H9 (cell line): Measurements from ENCODE around the gene FXN. TPM values are rescaled to one million over a fixed set of nuclear protein-coding genes. Genes with fewer than 3 reads are reported as not detected.

Experiments
- DNase-seq: peaks from one replicate; pipeline ENCODE4 v3.0.0-alpha.2; 2017
- H2AFZ ChIP-seq: one replicate; pipeline ENCODE4 v1.6.1; 2013; ENCODE audit warnings: mild to moderate bottlenecking, low read length, control low read depth, moderate library complexity
- H2AK5ac ChIP-seq: 2 replicates; pipeline ENCODE4 v1.6.1; 2013; ENCODE audit warnings: low read length, control low read depth, mixed read lengths; ENCODE audit not compliant: insufficient read length
- H2BK120ac ChIP-seq: one replicate; pipeline ENCODE4 v1.6.1; 2013; ENCODE audit warnings: low read depth, mild to moderate bottlenecking, low read length, control low read depth, inconsistent platforms; ENCODE audit not compliant: poor library complexity, severe bottlenecking
- H2BK12ac ChIP-seq: 2 replicates; pipeline ENCODE4 v1.6.1; 2013; ENCODE audit warnings: low read length, control low read depth, mixed read lengths, low read depth; ENCODE audit not compliant: insufficient read length
- H2BK15ac ChIP-seq: 2 replicates; pipeline ENCODE4 v1.6.1; 2013; ENCODE audit warnings: low read depth, low read length, control low read depth
- H2BK20ac ChIP-seq: one replicate; pipeline ENCODE4 v1.6.1; 2013; ENCODE audit warnings: low read depth, mild to moderate bottlenecking, low read length, control low read depth, inconsistent platforms; ENCODE audit not compliant: poor library complexity, severe bottlenecking
- H2BK5ac ChIP-seq: 2 replicates; pipeline ENCODE4 v1.6.1; 2013; ENCODE audit warnings: low read length, control low read depth, mixed read lengths; ENCODE audit not compliant: insufficient read length
- H3K14ac ChIP-seq: 2 replicates; pipeline ENCODE4 v1.6.1; 2013; ENCODE audit warnings: low read length, control low read depth; ENCODE audit not compliant: insufficient read depth
- H3K18ac ChIP-seq: 2 replicates; pipeline ENCODE4 v1.6.1; 2013; ENCODE audit warnings: low read depth, mild to moderate bottlenecking, mixed read lengths, low read length, control low read depth; ENCODE audit not compliant: insufficient read length
- H3K23ac ChIP-seq: 2 replicates; pipeline ENCODE4 v1.6.1; 2013; ENCODE audit warnings: low read length, control low read depth, mixed read lengths, low read depth; ENCODE audit not compliant: insufficient read length
- H3K23me2 ChIP-seq: 2 replicates; pipeline ENCODE4 v1.6.1; 2013; ENCODE audit warnings: low read depth, mild to moderate bottlenecking, mixed read lengths, low read length, control low read depth; ENCODE audit not compliant: insufficient read length, poor library complexity, severe bottlenecking
- H3K27ac ChIP-seq: 2 replicates; pipeline ENCODE4 v1.5.1; 2013; ENCODE audit warnings: low read length, control low read depth, mixed read lengths, low read depth; ENCODE audit not compliant: insufficient read length
- H3K27me3 ChIP-seq: 2 replicates; pipeline ENCODE4 v1.6.1; 2013; ENCODE audit warnings: low read length, control low read depth, inconsistent platforms; ENCODE audit not compliant: insufficient read depth
- H3K4ac ChIP-seq: 2 replicates; pipeline ENCODE4 v1.6.1; 2013; ENCODE audit warnings: low read depth, mild to moderate bottlenecking, control low read depth, inconsistent platforms, low read length, moderate library complexity
- H3K4me1 ChIP-seq: 2 replicates; pipeline ENCODE4 v1.6.1; 2013; ENCODE audit warnings: low read length, control low read depth, inconsistent platforms; ENCODE audit not compliant: insufficient read depth
- H3K4me2 ChIP-seq: 2 replicates; pipeline ENCODE4 v1.6.1; 2013; ENCODE audit warnings: low read length, control low read depth, mixed read lengths; ENCODE audit not compliant: insufficient read length, insufficient read depth
- H3K56ac ChIP-seq: 2 replicates; pipeline ENCODE4 v1.6.1; 2013; ENCODE audit warnings: low read depth, mild to moderate bottlenecking, mixed read lengths, low read length, control low read depth; ENCODE audit not compliant: insufficient read length
- H3K79me1 ChIP-seq: 2 replicates; pipeline ENCODE4 v1.6.1; 2013; ENCODE audit warnings: low read depth, mild to moderate bottlenecking, moderate library complexity, low read length, control low read depth, inconsistent platforms; ENCODE audit not compliant: insufficient read depth, poor library complexity, severe bottlenecking
- H3K79me2 ChIP-seq: 2 replicates; pipeline ENCODE4 v1.6.1; 2013; ENCODE audit warnings: low read length, control low read depth, inconsistent platforms; ENCODE audit not compliant: insufficient read depth
- H3K9ac ChIP-seq: 2 replicates; pipeline ENCODE4 v1.6.1; 2013; ENCODE audit warnings: low read length, control low read depth, mixed read lengths; ENCODE audit not compliant: insufficient read length; ENCODE audit errors: extremely low read depth
- H3K9me3 ChIP-seq: one replicate; pipeline ENCODE4 v1.6.1; 2013; ENCODE audit warnings: low read depth, low read length, inconsistent platforms; ENCODE audit not compliant: control insufficient read depth
- H3T11ph ChIP-seq: one replicate; pipeline ENCODE4 v1.6.1; 2013; ENCODE audit warnings: mild to moderate bottlenecking, low read length, control low read depth, inconsistent platforms
- H4K20me1 ChIP-seq: one replicate; pipeline ENCODE4 v1.6.1; 2013; ENCODE audit not compliant: control insufficient read depth, insufficient read length, insufficient read depth
- H4K5ac ChIP-seq: 2 replicates; pipeline ENCODE4 v1.6.1; 2013; ENCODE audit warnings: low read depth, mild to moderate bottlenecking, mixed read lengths, low read length, control low read depth; ENCODE audit not compliant: insufficient read length
- H4K8ac ChIP-seq: replicated peaks from 2 replicates; pipeline ENCODE4 v1.6.1; 2013; ENCODE audit warnings: low read length, control low read depth, mixed read lengths, low read depth; ENCODE audit not compliant: insufficient read length
- H4K91ac ChIP-seq: 2 replicates; pipeline ENCODE4 v1.6.1; 2013; ENCODE audit warnings: low read depth, mild to moderate bottlenecking, moderate library complexity, mixed read lengths, low read length, control low read depth; ENCODE audit not compliant: insufficient read length
- H3K27ac Mint-ChIP-seq, 3 experiments: 2 replicates in 2 of 3; 3 replicates in 1 of 3; pipeline ENCODE4 v1.8.0; 2020 to 2021; ENCODE audit warnings: mixed read lengths in 3 of 3, mild to moderate bottlenecking in 1 of 3, moderate library complexity in 1 of 3
- H3K27me3 Mint-ChIP-seq: 2 replicates; pipeline ENCODE4 v1.8.0; 2021; ENCODE audit warnings: low read depth, mild to moderate bottlenecking, moderate library complexity, mixed read lengths
- H3K36me3 Mint-ChIP-seq, 3 experiments: 2 replicates in 2 of 3; 3 replicates in 1 of 3; pipeline ENCODE4 v1.8.0; 2020 to 2021; ENCODE audit warnings: low read depth in 3 of 3, mixed read lengths in 3 of 3; ENCODE audit not compliant: insufficient read depth in 1 of 3
- H3K4me1 Mint-ChIP-seq, 2 experiments: 2 replicates each; pipeline ENCODE4 v1.8.0; 2020; ENCODE audit warnings: mixed read lengths in 2 of 2
- H3K4me3 Mint-ChIP-seq, 2 experiments: 2 replicates in 1 of 2; 3 replicates in 1 of 2; pipeline ENCODE4 v1.8.0; 2020 to 2021; ENCODE audit warnings: mild to moderate bottlenecking in 2 of 2, mixed read lengths in 2 of 2, moderate library complexity in 1 of 2
- H3K9me3 Mint-ChIP-seq, 2 experiments: 2 replicates in 1 of 2; 3 replicates in 1 of 2; pipeline ENCODE4 v1.8.0; 2020; ENCODE audit warnings: mild to moderate bottlenecking in 2 of 2, mixed read lengths in 2 of 2, moderate library complexity in 1 of 2
- WGBS: extraction: QIAGEN DNeasy Blood & Tissue Kit; methylation state at CpG from one replicate; pipeline ENCODE4 v1.1.7; 2013; ENCODE audit warnings: missing lambda C conversion rate, low lambda C conversion rate, mixed read lengths; ENCODE audit not compliant: insufficient read length; ENCODE audit errors: extremely low coverage; 5-methylcytosine and 5-hydroxymethylcytosine counted together
- total RNA-seq: library from RNA; stranded (reverse); gene quantifications from 2 replicates; pipeline ENCODE4 v1.2.1, GENCODE V29; 2021
- TF ChIP-seq, protein P1 (sequence below): fragments of 200-600 bp; sonication (generic); conservative IDR thresholded peaks from 3 replicates; pipeline ENCODE4 v1.8.0; 2021; ENCODE audit warnings: antibody characterized with exemption, mild to moderate bottlenecking

FXN gene
- total RNA-seq, 1 experiment from 2014 or later = 34.4 TPM

DNA sequence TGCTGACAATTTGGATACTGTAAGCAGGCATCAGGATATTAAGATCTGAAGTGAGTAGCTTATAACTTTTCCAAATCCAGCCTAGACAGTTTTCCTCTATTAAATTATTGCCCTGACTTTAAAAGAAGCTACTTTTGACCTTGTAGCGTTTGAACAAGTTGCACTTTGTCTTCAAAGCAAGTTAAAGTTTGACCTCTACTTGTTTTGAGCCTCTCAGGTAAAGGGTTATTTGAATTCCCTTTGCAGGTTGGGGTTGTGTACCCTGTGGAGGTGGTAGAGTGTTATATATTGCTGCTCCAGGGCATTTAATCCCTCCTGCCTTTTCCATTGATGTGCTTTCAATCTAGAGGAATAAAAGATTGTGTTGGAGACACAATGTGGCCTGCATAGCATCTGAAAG is 30.1 kb downstream of the FXN start:
- no peaks in the 10 kb centered on the region for H3K79me1 ChIP-seq
- H2AFZ ChIP-seq = no peak overlapping the region
- Mint-ChIP-seq H3K27me3 (no peaks in the 10 kb centered on the region), H3K4me1 (peaks cover 29 to 33% of the 10 kb centered on the region in 2 experiments), H3K4me3 (no peak overlapping the region), H3K9me3 (no peaks in the 10 kb centered on the region), H3K27ac (peak overlapping the region in 2 of 3 experiments; percentile 27 to 81; a peak in 2 of 7 replicates), H3K36me3 (peaks cover 17 to 45% (median 32%) of the 10 kb centered on the region in 3 experiments)
- H3K9me3 ChIP-seq = no peaks in the 10 kb centered on the region
- no peak overlapping the region for H3K56ac ChIP-seq
- no peak overlapping the region for H3K4ac ChIP-seq
- H3T11ph ChIP-seq = no peak overlapping the region
- no peak for DNase-seq
- no peak overlapping the region for H2BK12ac ChIP-seq
- H3K79me2 ChIP-seq = no peaks in the 10 kb centered on the region; the same call in 1 of the 2 replicates
- no peak overlapping the region for H4K5ac ChIP-seq
- no peak overlapping the region for H3K14ac ChIP-seq
- no peak overlapping the region for H3K9ac ChIP-seq
- H4K20me1 ChIP-seq = no peaks in the 10 kb centered on the region
- H3K23ac ChIP-seq = no peak overlapping the region
- no peak overlapping the region for H4K91ac ChIP-seq
- no peak overlapping the region for H3K27ac ChIP-seq
- no CpG with 5 or more reads among the region's 1 CpG for WGBS
- no peak overlapping the region for H3K4me2 ChIP-seq
- H3K4me1 ChIP-seq = peaks cover 10% of the 10 kb centered on the region
- no peaks in the 10 kb centered on the region for H3K23me2 ChIP-seq
- TF ChIP-seq, protein P1, sequence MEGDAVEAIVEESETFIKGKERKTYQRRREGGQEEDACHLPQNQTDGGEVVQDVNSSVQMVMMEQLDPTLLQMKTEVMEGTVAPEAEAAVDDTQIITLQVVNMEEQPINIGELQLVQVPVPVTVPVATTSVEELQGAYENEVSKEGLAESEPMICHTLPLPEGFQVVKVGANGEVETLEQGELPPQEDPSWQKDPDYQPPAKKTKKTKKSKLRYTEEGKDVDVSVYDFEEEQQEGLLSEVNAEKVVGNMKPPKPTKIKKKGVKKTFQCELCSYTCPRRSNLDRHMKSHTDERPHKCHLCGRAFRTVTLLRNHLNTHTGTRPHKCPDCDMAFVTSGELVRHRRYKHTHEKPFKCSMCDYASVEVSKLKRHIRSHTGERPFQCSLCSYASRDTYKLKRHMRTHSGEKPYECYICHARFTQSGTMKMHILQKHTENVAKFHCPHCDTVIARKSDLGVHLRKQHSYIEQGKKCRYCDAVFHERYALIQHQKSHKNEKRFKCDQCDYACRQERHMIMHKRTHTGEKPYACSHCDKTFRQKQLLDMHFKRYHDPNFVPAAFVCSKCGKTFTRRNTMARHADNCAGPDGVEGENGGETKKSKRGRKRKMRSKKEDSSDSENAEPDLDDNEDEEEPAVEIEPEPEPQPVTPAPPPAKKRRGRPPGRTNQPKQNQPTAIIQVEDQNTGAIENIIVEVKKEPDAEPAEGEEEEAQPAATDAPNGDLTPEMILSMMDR = no peak
- no peak overlapping the region for H2BK120ac ChIP-seq
- no peak overlapping the region for H2BK5ac ChIP-seq
- H2BK20ac ChIP-seq = no peak overlapping the region
- no peak overlapping the region for H3K18ac ChIP-seq
- H2BK15ac ChIP-seq = no peak overlapping the region
- no peak overlapping the region for H4K8ac ChIP-seq
- H2AK5ac ChIP-seq = no peak overlapping the region
- H3K27me3 ChIP-seq = no peaks in the 10 kb centered on the region
